Measurements from ENCODE around the gene PLD6.

DNA sequence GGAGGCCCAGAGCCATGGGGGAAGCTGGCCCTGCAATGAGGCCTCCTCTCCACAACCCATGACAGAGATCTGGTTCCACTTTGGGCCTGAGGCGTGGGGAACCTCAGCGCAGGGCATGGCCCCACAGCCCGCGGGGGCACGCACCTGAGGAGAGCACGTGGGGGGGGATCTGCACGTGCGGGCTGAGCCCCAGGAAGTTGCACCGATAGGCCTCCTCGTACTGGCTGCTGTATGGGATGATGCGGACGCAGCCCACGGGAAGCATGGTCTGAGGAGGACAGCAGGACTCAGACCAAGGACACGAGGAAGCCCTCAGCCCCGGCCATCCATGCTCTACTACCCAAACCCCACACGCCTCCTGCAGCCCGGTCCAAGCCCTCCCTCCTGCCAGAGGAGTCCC is 10.1 kb upstream of the PLD6 start:
- no peak for TF ChIP-seq CTCF (IDR thresholded peaks at IDR 0.05)
- TF ChIP-seq POLR2A (IDR thresholded peaks at IDR 0.05; ENCODE audit: low read depth), result no peak
